ENCODE results near the gene TEC. TPM values are rescaled to one million over a fixed set of nuclear protein-coding genes. Genes with fewer than 3 reads are reported as not detected.

TEC gene
- total and polyA plus RNA-seq, 2 of the 8 experiments (the other 6 are each of a cell fraction or from before 2014, with no cell fraction given) = 0.73 to 1.8 TPM

DNA sequence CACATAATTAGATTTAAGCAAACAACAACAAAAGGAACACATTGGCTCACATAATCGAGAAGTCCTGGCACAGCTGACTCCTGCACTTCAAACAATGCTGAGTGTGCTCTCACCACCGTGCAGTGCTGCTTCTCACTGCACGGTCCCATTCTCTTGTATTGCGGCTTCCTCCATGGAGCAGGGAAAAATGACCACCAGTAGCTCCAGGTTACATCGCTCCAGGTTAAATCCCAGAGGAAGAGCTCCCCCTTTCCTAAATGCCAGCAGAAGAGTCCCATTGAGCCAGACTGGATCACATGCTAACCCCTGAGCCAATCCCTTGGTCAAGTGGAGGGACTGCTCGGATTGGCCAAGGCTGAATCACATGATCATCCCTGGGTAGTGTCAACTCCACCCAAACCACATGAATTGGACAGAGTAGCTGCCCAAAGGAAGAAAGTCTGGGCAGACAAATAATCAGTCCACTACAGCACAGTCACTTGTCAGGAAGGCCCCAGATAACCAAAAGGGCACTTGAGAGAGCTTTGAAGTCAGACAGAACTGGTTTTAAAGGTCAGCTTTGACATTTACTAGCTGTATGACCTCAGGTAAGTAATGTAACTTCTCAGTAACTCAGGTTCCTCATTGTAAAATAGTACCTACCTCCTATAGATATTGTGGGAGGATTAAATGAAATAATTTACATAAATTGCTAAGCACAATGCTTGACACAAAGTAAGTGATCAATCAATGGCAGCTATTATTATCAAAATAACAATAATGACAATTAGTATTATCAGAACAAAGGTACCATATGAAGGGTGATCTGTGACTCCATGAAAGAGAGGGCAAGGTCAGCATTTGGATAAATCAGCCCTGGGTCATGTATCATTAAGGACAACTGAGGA is 14.3 kb downstream of the TEC start:
- Histone ChIP-seq H4K20me1 (replicated peaks in 1 of 2; ENCODE audit: control insufficient read depth in 1 of 2, insufficient read depth in 2 of 2, low read length in 2 of 2) (no peaks in the 10 kb centered on the region), H3K4me2 (ENCODE audit: insufficient read depth in 1 of 2, low read depth in 2 of 2, low read length in 2 of 2) (no peak overlapping the region), H3K36me3 (ENCODE audit: control insufficient read depth in 2 of 4, insufficient read depth in 4 of 4, low read length in 3 of 4) (no peaks in the 10 kb centered on the region), H3K4me1 (replicated peaks in 1 of 4; ENCODE audit: control insufficient read depth in 3 of 4, insufficient read depth in 4 of 4, low read length in 3 of 4) (no peaks in the 10 kb centered on the region), H3K56ac (replicated peaks; ENCODE audit: insufficient read length, low read depth, low read length) (no peak overlapping the region), H3K23me2 (ENCODE audit: low read depth, low read length) (no peaks in the 10 kb centered on the region), H3K23ac (ENCODE audit: insufficient read length) (no peak overlapping the region), H2AFZ (ENCODE audit: low read length) (no peak overlapping the region), H3K79me1 (ENCODE audit: low read depth, low read length) (no peaks in the 10 kb centered on the region; the same call in 1 of the 2 replicates), H2BK20ac (ENCODE audit: low read length) (no peak overlapping the region), H4K5ac (ENCODE audit: insufficient read length, low read depth, low read length) (no peak overlapping the region), H3K9ac (replicated peaks in 1 of 4; ENCODE audit: extremely low read depth in 1 of 4, low read depth in 3 of 4, low read length in 3 of 4) (no peak overlapping the region), H4K91ac (replicated peaks; ENCODE audit: insufficient read length, low read length) (no peak overlapping the region), H2BK5ac (ENCODE audit: low read depth, low read length) (no peak overlapping the region), H4K8ac (ENCODE audit: extremely low read depth, insufficient read depth, low read length) (no peak overlapping the region), H3K18ac (ENCODE audit: extremely low read depth, low read length) (no peak overlapping the region), H2AK5ac (ENCODE audit: low read depth, low read length) (no peak overlapping the region), H2BK120ac (replicated peaks; ENCODE audit: low read depth, low read length) (no peak overlapping the region), H3K79me2 (ENCODE audit: control insufficient read depth in 1 of 2, insufficient read depth in 2 of 2, low read length in 2 of 2) (no peaks in the 10 kb centered on the region), H3K27ac (ENCODE audit: low read depth, low read length) (no peak overlapping the region), H3K9me3 (ENCODE audit: insufficient read depth in 2 of 2, low read depth in 1 of 2, low read length in 1 of 2) (no peaks in the 10 kb centered on the region), H3K4ac (replicated peaks; ENCODE audit: insufficient read length, low read depth, low read length) (no peak overlapping the region), H3K4me3 (ENCODE audit: extremely low read depth in 1 of 4, insufficient read depth in 2 of 4, low read depth in 3 of 4, low read length in 4 of 4) (no peak overlapping the region), H2BK15ac (ENCODE audit: low read length) (no peak overlapping the region), H3K27me3 (replicated peaks in 1 of 4; ENCODE audit: control insufficient read depth in 3 of 4, extremely low read depth in 1 of 4, insufficient read depth in 3 of 4, low read length in 3 of 4) (no peaks in the 10 kb centered on the region), H2BK12ac (ENCODE audit: low read depth, low read length) (no peak overlapping the region), H3K14ac (ENCODE audit: insufficient read length) (no peak overlapping the region)
- no peak for FAIRE-seq
- DNase-seq (ENCODE audit: low read depth in 1 of 2, low spot score in 2 of 2) = no peak
- POLR2A ChIA-PET (ENCODE audit: partially characterized antibody) = no interaction called here
- CTCF ChIA-PET (ENCODE audit: partially characterized antibody) = interaction anchor here (0.6 to 1.0 kb wide), 3 partner anchors 10 to 21 kb away, joined by 3 to 4 read pairs (median 3); no protein-coding TSS in a partner anchor
- TF ChIP-seq EP300 (IDR thresholded peaks at IDR 0.05; ENCODE audit: borderline replicate concordance in 1 of 2, low read depth in 2 of 2, low read length in 2 of 2) (no peak), TAF1 (IDR thresholded peaks at IDR 0.05; ENCODE audit: low read depth, low read length) (no peak), SIX5 (IDR thresholded peaks at IDR 0.05; ENCODE audit: low read depth, low read length) (no peak), EZH2 (IDR thresholded peaks at IDR 0.05; ENCODE audit: low read depth, low read length, severe bottlenecking) (no peak), CHD2 (IDR thresholded peaks at IDR 0.05; ENCODE audit: low read length) (no peak), SIN3A (conservative IDR thresholded peaks at IDR 0.05 in 1 of 2, IDR thresholded peaks at IDR 0.05 in 1 of 2; ENCODE audit: low read depth in 1 of 2, low read length in 2 of 2) (no peak), CHD1 (IDR thresholded peaks at IDR 0.05; ENCODE audit: low read depth, low read length) (no peak), JUN (IDR thresholded peaks at IDR 0.05; ENCODE audit: low read depth, low read length) (no peak)
- 90% methylated on average over 6 of the region's 6 CpGs; no CpG with 5 or more reads in 1 of the 2 experiments for WGBS, 2 experiments (ENCODE audit: extremely low coverage in 1 of 2, insufficient coverage in 1 of 2, insufficient read length in 1 of 2, insufficient replicate concordance in 2 of 2, low coverage in 1 of 2, low lambda C conversion rate in 2 of 2, missing lambda C conversion rate in 1 of 2)

All from H1 (cell line).